LNCAP (cell line): ENCODE results near the gene TALDO1.

Source experiments
- CTCF ChIP-seq: fragments of 450-650 bp; IDR thresholded peaks from 2 replicates; pipeline ENCODE4 v1.5.1; 2017; ENCODE audit warnings: mild to moderate bottlenecking

Gene TALDO1

DNA sequence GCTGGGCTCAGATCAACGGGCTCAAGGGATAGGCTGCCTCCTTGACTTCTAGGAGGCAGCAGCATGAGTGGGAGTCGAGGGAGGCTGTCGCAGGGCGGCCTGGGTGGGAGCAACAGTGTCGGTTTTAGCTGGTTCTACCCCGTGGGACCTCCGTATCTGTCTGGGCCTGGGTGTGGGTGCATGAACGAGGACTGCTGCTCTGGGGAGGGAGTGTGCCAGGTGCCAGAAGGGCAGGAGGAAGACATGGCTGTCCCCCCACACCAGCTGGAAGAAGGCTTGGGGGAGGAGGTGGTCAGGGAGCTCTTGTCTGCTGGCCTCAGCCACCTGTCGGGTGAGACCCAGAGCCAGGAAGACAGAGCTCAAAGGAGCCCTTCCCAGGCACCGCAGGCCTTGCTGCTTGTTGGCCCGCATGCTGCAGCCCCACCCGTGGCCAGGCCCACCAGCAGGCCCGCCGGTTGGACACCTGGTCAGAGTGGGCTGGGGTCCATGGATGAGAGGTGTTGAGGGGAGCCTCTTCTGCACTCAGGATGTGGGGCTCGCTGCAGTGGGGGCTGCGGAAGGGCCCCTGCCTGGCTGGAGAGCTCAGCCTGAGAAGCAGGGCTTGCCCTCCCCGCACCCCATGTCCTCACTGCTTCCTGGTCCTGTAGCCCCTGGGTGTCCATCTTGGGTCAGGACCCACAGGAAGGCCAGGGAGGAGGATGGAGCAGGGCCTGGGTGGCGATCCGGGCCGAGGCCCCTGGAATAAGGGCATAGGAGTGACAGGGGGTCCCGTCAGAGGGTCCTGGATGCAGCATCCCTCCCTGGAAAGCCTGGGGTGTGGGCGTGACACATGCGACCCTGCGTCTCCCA, 39.2 kb downstream of the TALDO1 start:
- TF ChIP-seq CTCF, result no peak

DNA sequence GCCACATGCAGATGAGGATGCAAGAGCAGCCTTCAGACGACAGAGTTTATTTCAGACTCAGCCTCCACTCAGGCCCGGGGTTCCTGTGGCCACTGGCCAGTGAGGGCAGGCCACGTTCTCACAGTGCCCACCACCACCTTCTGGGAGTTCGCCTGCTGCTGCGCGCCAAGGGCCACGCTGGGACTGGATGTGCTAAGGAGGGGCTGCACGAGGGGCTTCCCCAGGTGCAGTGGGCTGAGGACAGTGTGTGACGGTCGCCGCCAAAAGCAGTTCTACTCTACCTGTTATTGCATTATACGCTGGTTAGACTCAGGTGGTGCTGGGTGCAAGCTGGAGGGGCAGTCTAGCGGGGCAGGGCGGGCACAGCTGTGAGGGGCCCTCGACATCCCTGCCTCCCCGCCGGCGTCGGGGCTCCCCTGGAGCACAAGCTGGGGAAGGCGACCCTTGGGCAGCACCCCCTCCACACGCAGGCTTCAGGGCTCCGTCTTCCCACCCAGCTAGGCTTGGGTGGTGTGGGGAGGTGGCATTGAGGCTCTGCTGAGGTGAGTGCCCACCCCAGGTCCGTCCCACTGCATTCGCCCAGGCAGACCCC, 39.9 kb downstream of the TALDO1 start:
- TF ChIP-seq CTCF, result no peak

DNA sequence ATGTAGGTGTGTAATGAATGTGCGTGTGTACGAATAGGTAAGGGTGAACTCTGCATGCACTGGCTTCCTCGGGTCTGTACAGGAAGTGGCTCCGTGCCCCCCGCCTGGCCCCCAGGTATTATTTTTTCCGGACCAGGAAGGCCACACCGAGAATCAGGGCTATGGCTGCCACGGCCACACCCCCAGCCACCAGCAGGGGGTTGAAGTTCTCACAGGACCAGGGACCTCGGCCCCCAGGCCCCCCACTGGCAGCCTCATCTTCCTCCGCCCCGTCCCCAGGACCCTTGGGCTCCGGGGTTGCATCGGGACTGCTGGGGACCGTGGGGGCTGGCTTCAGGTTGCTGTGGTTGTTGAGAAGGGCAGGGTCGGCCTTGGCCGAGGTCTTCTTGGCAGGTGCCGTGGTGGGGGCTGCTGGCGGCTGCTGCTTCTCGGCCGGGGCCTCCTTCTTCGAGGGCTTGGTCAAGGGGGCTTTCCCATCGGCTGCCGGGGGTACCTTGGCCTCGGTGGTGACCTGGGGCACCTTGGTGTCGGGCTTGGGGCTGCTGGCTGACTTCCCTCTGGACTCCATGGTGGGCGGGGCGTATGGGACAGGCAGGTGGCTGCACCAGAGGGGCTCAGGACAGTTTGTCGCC, 40.9 kb downstream of the TALDO1 start:
- no peak for TF ChIP-seq CTCF

- TF ChIP-seq CTCF, result no peak
Observed at GRCh38 chr11:788953-789940, 42.0 kb downstream of the TALDO1 start.

DNA sequence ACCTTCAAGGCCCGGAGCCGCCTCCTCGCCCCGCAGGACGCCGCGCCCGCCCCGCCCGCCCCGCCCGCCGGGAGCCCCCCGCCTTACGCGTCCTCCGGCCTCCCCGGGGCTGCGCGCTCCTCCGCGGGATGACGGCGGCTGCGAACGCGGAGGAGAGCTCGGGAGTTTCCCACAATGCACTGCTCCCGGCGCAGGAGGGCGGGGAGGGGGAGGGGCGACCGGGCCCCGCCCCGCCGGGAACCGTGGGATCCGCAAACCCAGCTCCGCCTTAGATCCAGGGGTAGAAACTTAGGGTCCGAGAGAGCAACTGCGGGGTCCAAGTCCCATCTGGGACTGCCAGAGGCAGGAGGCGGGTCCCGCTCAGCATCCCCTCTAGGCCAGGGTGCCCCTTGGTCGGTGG, 42.7 kb downstream of the TALDO1 start, which contains the start of gene CEND1:
Gene CEND1, minus strand, starts transcription at position 148 of the 400 bp plus-strand sequence. CDS start 1,514 bp downstream, outside the sequence.
- TF ChIP-seq CTCF, result no peak

DNA sequence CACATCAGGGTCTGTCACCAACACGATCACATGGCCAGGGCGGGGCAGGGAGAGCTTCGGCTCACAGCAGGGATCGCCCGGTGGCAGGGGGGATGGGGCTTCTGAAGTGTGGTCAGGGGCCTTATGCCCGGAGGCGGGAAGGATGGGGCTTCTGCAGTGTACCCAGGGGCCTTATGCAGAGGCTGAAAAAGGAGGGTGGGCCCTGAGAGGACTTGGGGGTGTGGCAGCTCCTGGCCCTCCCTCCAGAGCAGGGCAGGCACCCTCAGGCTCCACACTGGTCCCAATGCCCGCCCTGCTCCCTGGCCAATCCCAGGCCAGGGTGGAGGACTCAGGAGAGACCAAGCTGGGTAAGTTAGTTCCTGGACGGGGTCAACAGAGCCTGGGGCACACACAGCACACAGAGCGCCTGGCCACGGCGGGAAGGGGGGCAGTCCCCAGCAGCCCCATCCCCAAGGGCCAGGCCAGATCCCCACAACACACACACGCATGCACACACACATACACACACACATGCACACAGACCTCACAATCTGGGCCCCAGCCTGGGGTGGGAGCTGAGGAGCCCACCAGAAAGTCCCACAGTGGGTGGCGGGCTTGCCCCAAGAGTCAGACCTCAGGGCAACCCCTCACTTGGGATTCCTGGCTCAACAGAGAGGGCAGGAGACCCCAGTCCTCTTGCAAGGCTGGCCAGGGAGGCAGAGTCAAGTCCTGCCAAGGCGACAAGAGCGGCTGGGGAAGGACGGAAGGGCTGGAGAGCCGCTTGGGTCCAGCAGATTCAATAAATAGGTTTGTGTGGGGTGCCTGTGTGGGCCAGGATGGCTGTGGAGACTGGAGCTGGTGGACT, 43.7 kb downstream of the TALDO1 start:
- no peak for TF ChIP-seq CTCF
